Measurements from ENCODE around the gene MTARC2.

The MTARC2 gene

DNA sequence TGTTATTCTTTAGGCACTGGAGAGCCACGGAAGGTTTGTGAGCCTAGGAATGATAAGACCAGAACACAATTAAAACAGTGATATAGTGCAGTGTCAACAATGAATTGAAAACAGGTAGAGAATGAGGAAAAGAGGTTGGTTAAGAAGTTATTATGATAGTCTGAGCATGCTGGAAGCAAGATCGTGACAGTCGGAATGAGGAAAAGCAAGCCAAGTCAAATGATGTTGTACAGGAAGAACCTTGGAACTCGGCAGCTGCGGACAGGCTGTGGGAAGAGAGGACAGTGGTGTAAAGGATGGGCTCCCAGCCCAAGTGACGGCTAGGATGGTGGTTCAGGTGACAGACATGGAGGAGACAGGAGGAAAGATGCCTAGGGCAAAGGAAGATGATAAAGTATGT lies 64.2 kb downstream of the MTARC2 start:
- DNase-seq: no peak
- TF ChIP-seq, protein P1, sequence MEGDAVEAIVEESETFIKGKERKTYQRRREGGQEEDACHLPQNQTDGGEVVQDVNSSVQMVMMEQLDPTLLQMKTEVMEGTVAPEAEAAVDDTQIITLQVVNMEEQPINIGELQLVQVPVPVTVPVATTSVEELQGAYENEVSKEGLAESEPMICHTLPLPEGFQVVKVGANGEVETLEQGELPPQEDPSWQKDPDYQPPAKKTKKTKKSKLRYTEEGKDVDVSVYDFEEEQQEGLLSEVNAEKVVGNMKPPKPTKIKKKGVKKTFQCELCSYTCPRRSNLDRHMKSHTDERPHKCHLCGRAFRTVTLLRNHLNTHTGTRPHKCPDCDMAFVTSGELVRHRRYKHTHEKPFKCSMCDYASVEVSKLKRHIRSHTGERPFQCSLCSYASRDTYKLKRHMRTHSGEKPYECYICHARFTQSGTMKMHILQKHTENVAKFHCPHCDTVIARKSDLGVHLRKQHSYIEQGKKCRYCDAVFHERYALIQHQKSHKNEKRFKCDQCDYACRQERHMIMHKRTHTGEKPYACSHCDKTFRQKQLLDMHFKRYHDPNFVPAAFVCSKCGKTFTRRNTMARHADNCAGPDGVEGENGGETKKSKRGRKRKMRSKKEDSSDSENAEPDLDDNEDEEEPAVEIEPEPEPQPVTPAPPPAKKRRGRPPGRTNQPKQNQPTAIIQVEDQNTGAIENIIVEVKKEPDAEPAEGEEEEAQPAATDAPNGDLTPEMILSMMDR (IDR thresholded peaks at IDR 0.05): no peak
- Mint-ChIP-seq H3K9me3 (no peaks in the 10 kb centered on the region), H3K4me1 (peaks cover 38% of the 10 kb centered on the region), H3K27me3 (ENCODE audit: low read depth, poor library complexity) (peaks cover 9% of the 10 kb centered on the region), H3K27ac (no peak overlapping the region), H3K4me3 (no peak overlapping the region), H3K36me3 (ENCODE audit: low read depth) (peaks cover 66% of the 10 kb centered on the region)

DNA sequence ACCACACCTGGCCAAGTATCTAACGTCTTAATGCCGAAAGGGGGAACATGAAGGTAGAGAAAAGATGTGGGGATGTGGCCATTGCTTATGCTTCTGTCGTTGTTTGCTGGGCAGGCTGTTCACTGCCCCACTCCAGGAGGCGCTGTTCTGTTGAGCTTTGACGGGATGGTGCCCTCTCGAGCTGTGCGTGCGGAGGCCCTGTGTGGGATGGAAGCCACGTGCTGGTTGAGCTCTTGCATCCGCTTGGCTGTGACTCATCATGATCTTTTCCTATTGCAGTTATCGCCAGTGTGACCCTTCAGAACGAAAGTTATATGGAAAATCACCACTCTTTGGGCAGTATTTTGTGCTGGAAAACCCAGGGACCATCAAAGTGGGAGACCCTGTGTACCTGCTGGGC lies 64.9 kb downstream of the MTARC2 start:
- TF ChIP-seq, protein P1 (IDR thresholded peaks at IDR 0.05): no peak
- Mint-ChIP-seq H3K4me1 (peaks cover 30% of the 10 kb centered on the region), H3K9me3 (no peaks in the 10 kb centered on the region), H3K27ac (no peak overlapping the region), H3K27me3 (ENCODE audit: low read depth, poor library complexity) (peaks cover 9% of the 10 kb centered on the region), H3K4me3 (no peak overlapping the region), H3K36me3 (ENCODE audit: low read depth) (peaks cover 73% of the 10 kb centered on the region)
- no peak for DNase-seq

DNA sequence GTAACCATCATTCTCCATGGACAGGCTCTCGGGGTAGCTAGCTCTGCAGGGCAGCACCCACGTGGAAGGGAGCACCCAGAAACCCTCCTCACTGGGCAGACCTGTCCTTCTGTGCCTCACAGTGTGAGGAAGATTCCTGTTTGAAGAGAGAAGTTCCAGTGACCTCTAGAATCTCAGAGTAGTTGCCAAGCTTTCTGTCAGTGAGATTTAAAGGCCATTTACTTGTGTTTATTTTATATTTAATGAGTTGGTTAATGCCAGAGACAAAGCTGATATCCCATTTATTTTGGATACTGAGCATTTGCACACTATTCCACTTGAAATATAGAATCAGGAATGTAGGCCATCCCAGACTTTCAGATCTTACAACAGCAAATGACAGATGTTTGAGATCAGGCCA lies 67.3 kb downstream of the MTARC2 start:
- Mint-ChIP-seq H3K9me3 (peaks cover 3% of the 10 kb centered on the region), H3K36me3 (ENCODE audit: low read depth) (peaks cover 94% of the 10 kb centered on the region)
- DNase-seq: no peak

DNA sequence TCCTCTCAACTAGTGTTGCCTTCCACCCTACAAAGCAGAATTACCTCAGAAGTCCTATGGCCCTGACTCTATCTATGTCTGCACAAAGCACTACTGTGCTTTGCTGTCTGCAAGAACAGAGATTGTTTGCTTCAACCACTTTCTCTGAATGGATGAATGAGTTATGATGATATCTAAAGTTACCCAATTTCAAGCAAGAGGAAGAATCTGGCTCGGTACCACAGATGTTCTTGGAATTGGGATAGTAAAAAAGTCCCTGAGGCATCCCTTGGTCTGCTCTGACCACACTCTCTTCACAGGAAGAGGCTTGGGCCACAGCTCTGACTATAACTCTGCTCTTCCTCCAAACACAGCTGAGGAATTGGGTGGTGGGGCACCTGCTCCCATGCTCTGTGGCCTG lies 69.8 kb downstream of the MTARC2 start:
- Mint-ChIP-seq H3K4me3 (no peak overlapping the region), H3K9me3 (peaks cover 3% of the 10 kb centered on the region), H3K27me3 (ENCODE audit: low read depth, poor library complexity) (peaks cover 5% of the 10 kb centered on the region), H3K36me3 (ENCODE audit: low read depth) (peaks cover 72% of the 10 kb centered on the region), H3K4me1 (no peaks in the 10 kb centered on the region), H3K27ac (no peak overlapping the region)
- TF ChIP-seq, protein P1 (IDR thresholded peaks at IDR 0.05): no peak
- no peak for DNase-seq

More for the DNA sequence above, 67.3 kb downstream of the MTARC2 start:
- TF ChIP-seq, protein P1 (IDR thresholded peaks at IDR 0.05): no peak
- H3K4me1 Mint-ChIP-seq: peaks cover 6% of the 10 kb centered on the region
- no peak overlapping the region for H3K4me3 Mint-ChIP-seq
- peaks cover 5% of the 10 kb centered on the region for H3K27me3 Mint-ChIP-seq (ENCODE audit: low read depth, poor library complexity)
- no peak overlapping the region for H3K27ac Mint-ChIP-seq

DNA sequence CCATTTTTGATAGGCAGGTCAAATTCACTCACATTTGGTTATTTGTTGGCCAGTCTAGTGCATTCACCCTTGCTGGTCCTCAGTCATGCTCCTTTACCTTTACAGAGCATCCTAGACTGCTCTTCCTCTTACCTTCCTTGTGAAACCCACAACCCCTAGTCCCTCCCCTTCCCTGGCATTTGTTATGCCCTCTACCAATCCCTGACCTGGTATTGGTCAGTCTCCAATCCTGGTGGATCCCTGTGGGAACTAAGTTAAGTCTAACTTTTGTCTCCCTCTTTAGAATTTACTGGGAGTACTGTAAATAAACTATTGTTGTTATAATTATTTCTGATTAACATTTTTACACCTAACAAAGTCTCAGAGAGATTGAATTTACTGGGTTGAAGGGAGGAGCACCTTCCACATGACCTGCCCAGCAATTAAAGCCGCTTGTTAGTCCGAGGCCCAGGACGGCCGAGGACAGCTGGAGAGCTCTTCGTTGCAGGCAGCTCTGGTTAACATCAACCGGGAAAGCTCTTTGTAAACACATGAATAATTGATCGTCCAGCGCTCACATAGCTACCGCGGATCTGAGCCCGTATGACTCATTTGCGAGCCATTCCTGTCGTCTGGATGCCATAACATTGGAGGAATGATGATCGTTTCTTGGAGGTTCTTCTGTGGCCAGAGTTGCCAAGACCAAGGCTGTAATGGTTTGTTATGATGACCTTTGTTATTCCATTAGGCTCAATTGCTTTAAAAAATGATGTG lies 70.5 kb downstream of the MTARC2 start:
- DNase-seq: no peak
- H3K36me3 Mint-ChIP-seq (ENCODE audit: low read depth): peaks cover 65% of the 10 kb centered on the region
- no peak overlapping the region for H3K27ac Mint-ChIP-seq

More for the DNA sequence above, 70.5 kb downstream of the MTARC2 start:
- Mint-ChIP-seq H3K9me3 (peaks cover 3% of the 10 kb centered on the region), H3K27me3 (ENCODE audit: low read depth, poor library complexity) (peaks cover 5% of the 10 kb centered on the region), H3K4me1 (no peaks in the 10 kb centered on the region), H3K4me3 (no peak overlapping the region)
- TF ChIP-seq, protein P1 (IDR thresholded peaks at IDR 0.05): no peak
